Loucy (cell line): ENCODE measurements around the gene LRRN2.

Source experiments
- H2AFZ ChIP-seq: fragments of 200-600 bp; sonication (generic); 2 replicates; pipeline ENCODE4 v1.6.0; 2016; ENCODE audit warnings: antibody characterized with exemption, mild to moderate bottlenecking, low read length, moderate library complexity
- H3F3A ChIP-seq: fragments of 200-600 bp; 2 replicates; pipeline ENCODE4 v1.6.0; 2016; ENCODE audit warnings: antibody characterized with exemption, low read depth, mild to moderate bottlenecking
- H3K27me3 ChIP-seq: fragments of 200-600 bp; sonication (generic); 2 replicates; pipeline ENCODE4 v1.6.1; 2014; ENCODE audit warnings: low read length, mild to moderate bottlenecking; ENCODE audit not compliant: insufficient read depth, poor library complexity, severe bottlenecking
- H3K36me3 ChIP-seq: fragments of 200-600 bp; sonication (generic); 2 replicates; pipeline ENCODE4 v1.6.1; 2016; ENCODE audit warnings: low read length; ENCODE audit not compliant: insufficient read depth
- H3K4me1 ChIP-seq: fragments of 200-600 bp; sonication (generic); 2 replicates; pipeline ENCODE4 v1.5.1; 2014; ENCODE audit warnings: low read length, mild to moderate bottlenecking; ENCODE audit not compliant: insufficient read depth, poor library complexity, severe bottlenecking
- H3K4me2 ChIP-seq: fragments of 200-600 bp; sonication (generic); 2 replicates; pipeline ENCODE4 v1.6.0; 2014; ENCODE audit warnings: antibody characterized with exemption, low read length, low read depth, mild to moderate bottlenecking; ENCODE audit not compliant: poor library complexity, severe bottlenecking
- H3K4me3 ChIP-seq: fragments of 200-600 bp; sonication (generic); 2 replicates; pipeline ENCODE4 v1.5.1; 2014; ENCODE audit warnings: low read length, mild to moderate bottlenecking, mixed read lengths; ENCODE audit not compliant: poor library complexity, severe bottlenecking
- H3K79me2 ChIP-seq: fragments of 200-600 bp; sonication (generic); 2 replicates; pipeline ENCODE4 v1.6.1; 2014; ENCODE audit warnings: low read length; ENCODE audit not compliant: insufficient read depth
- H3K9ac ChIP-seq: fragments of 200-600 bp; sonication (generic); 2 replicates; pipeline ENCODE4 v1.6.0; 2014; ENCODE audit warnings: mild to moderate bottlenecking, low read depth, low read length, moderate library complexity; ENCODE audit not compliant: poor library complexity, severe bottlenecking
- H3K9me2 ChIP-seq: fragments of 200-600 bp; sonication (generic); replicated peaks from 2 replicates; pipeline ENCODE4 v1.6.1; 2016; ENCODE audit warnings: low read depth, low read length, mixed read lengths
- H3K9me3 ChIP-seq: fragments of 200-600 bp; sonication (generic); 2 replicates; pipeline ENCODE4 v1.6.1; 2014; ENCODE audit warnings: mild to moderate bottlenecking, antibody characterized with exemption, low read length, low read depth; ENCODE audit not compliant: insufficient read depth
- H4K20me1 ChIP-seq: fragments of 200-600 bp; sonication (generic); 2 replicates; pipeline ENCODE4 v1.6.0; 2014; ENCODE audit warnings: antibody characterized with exemption, low read length, mild to moderate bottlenecking; ENCODE audit not compliant: insufficient read depth, poor library complexity, severe bottlenecking
- EZH2phosphoT487 ChIP-seq: fragments of 200-600 bp; IDR thresholded peaks from 2 replicates; pipeline ENCODE4 v1.6.1; 2018; ENCODE audit warnings: antibody characterized with exemption, mild to moderate bottlenecking, moderate library complexity, borderline replicate concordance
- TF ChIP-seq, protein P1 (sequence below): fragments of 200-600 bp; sonication (generic); conservative IDR thresholded peaks from 2 replicates; pipeline ENCODE4 v1.5.1; 2014; ENCODE audit warnings: mild to moderate bottlenecking, antibody characterized with exemption, low read length

Gene LRRN2

DNA sequence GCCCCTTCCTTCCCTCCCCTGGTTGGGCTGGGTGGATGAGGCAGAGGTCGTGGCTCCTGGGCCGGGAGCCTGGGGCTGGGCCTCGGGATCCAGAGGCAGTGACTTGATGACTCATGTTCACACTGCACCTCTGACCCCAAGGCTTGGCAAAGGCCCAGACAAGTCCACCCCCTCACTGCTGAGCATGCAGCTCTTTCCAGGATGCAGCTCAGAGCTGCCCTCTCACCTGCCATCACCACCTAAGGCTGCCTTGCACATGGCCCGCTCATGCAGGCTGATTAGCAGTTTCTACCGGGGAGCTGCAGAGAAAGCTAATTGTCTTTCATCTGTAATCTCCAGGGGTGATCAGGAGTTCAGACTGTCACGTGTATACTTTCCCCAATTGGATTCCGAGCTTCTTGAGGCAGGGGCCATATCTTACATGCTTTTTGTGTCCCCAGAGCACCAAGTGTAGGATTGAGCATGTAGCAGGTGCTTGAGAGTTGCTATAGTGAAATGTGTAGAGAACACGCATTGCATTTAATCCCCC, 62.1 kb downstream of the LRRN2 start:
- Histone ChIP-seq H3K9ac (no peak overlapping the region), H3K36me3 (no peaks in the 10 kb centered on the region), H3K27me3 (no peaks in the 10 kb centered on the region), H3K9me3 (no peaks in the 10 kb centered on the region), H3K4me1 (no peaks in the 10 kb centered on the region), H3K9me2 (no peaks in the 10 kb centered on the region), H2AFZ (no peak overlapping the region), H3F3A (no peaks in the 10 kb centered on the region), H4K20me1 (no peaks in the 10 kb centered on the region), H3K4me3 (no peak overlapping the region), H3K4me2 (no peak overlapping the region), H3K79me2 (no peaks in the 10 kb centered on the region)
- TF ChIP-seq EZH2phosphoT487: no peak
- TF ChIP-seq, protein P1, sequence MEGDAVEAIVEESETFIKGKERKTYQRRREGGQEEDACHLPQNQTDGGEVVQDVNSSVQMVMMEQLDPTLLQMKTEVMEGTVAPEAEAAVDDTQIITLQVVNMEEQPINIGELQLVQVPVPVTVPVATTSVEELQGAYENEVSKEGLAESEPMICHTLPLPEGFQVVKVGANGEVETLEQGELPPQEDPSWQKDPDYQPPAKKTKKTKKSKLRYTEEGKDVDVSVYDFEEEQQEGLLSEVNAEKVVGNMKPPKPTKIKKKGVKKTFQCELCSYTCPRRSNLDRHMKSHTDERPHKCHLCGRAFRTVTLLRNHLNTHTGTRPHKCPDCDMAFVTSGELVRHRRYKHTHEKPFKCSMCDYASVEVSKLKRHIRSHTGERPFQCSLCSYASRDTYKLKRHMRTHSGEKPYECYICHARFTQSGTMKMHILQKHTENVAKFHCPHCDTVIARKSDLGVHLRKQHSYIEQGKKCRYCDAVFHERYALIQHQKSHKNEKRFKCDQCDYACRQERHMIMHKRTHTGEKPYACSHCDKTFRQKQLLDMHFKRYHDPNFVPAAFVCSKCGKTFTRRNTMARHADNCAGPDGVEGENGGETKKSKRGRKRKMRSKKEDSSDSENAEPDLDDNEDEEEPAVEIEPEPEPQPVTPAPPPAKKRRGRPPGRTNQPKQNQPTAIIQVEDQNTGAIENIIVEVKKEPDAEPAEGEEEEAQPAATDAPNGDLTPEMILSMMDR: no peak

DNA sequence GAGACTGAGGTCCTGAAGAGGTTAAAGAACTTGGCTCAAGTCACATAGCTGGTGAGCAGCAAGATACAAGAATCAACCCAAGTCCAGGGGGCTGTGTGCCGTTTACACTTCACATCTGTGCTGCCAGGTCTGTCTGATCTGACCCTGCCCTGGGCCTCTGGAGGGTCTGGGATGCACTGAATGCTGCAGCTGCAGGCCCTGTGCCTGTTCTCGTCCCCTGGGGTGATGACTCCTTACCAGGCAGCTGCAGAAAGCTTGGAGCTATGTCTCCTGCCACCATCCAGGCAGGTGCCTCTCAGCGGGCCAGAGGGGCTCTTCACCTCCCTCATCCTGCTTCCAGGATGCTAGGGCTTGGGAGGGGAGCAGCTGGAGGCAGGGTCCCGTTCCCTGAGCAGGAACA, 63.5 kb downstream of the LRRN2 start:
- Histone ChIP-seq H2AFZ (no peak overlapping the region), H3K79me2 (no peaks in the 10 kb centered on the region), H3K4me3 (no peak overlapping the region), H4K20me1 (no peaks in the 10 kb centered on the region), H3K36me3 (no peaks in the 10 kb centered on the region), H3K27me3 (no peaks in the 10 kb centered on the region), H3K9me2 (no peaks in the 10 kb centered on the region), H3K4me1 (no peaks in the 10 kb centered on the region), H3F3A (no peaks in the 10 kb centered on the region), H3K4me2 (no peak overlapping the region), H3K9me3 (no peaks in the 10 kb centered on the region), H3K9ac (no peak overlapping the region)
- TF ChIP-seq, protein P1: no peak
- no peak for TF ChIP-seq EZH2phosphoT487

DNA sequence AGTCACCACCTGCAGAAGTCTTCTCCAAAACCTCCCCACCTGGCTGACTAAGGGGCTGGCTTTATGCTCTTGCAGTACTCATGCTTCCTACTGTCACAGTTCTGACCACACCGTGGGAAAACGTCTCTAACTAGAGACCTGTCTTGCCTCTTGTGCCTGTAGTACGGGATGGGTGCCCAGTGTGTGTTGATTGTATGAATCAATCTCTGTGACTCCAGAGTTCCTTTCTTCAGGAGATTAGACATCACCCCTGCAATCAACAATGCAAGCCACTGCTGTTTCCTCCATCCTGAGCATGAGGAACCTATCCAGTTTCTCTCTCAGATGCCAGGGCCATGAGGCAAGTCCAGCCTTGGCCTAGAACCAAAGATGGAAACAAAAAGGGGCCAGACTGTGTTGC, 64.1 kb downstream of the LRRN2 start:
- Histone ChIP-seq H3K4me3 (no peak overlapping the region), H3K36me3 (no peaks in the 10 kb centered on the region), H3K4me2 (no peak overlapping the region), H3K9me3 (no peaks in the 10 kb centered on the region), H3K9me2 (no peaks in the 10 kb centered on the region), H3K9ac (no peak overlapping the region), H3K27me3 (no peaks in the 10 kb centered on the region), H3K79me2 (no peaks in the 10 kb centered on the region), H3K4me1 (no peaks in the 10 kb centered on the region), H2AFZ (no peak overlapping the region), H3F3A (no peaks in the 10 kb centered on the region), H4K20me1 (no peaks in the 10 kb centered on the region)
- TF ChIP-seq EZH2phosphoT487: no peak
- TF ChIP-seq, protein P1: no peak
